Ishikawa (cell line): ENCODE measurements around the gene CABLES1.

Source experiments
- EGR1 ChIP-seq: IDR thresholded peaks from 2 replicates; pipeline ENCODE4 v1.6.1; 2012
- RAD21 ChIP-seq: IDR thresholded peaks from 2 replicates; pipeline ENCODE4 v1.6.1; 2012; ENCODE audit warnings: low read depth

GRCh38 chr18:23145621-23146020, 10.3 kb downstream of the CABLES1 start:
- TF ChIP-seq RAD21: no peak
- TF ChIP-seq EGR1: no peak
